H9 (cell line): ENCODE data around the gene ANK3. TPM values are rescaled to one million over a fixed set of nuclear protein-coding genes. Genes with fewer than 3 reads are reported as not detected.

Experiments used
- DNase-seq: peaks from one replicate; pipeline ENCODE4 v3.0.0-alpha.2; 2017
- H2AFZ ChIP-seq: one replicate; pipeline ENCODE4 v1.6.1; 2013; ENCODE audit warnings: mild to moderate bottlenecking, low read length, control low read depth, moderate library complexity
- H2AK5ac ChIP-seq: 2 replicates; pipeline ENCODE4 v1.6.1; 2013; ENCODE audit warnings: low read length, control low read depth, mixed read lengths; ENCODE audit not compliant: insufficient read length
- H2BK120ac ChIP-seq: one replicate; pipeline ENCODE4 v1.6.1; 2013; ENCODE audit warnings: low read depth, mild to moderate bottlenecking, low read length, control low read depth, inconsistent platforms; ENCODE audit not compliant: poor library complexity, severe bottlenecking
- H2BK12ac ChIP-seq: 2 replicates; pipeline ENCODE4 v1.6.1; 2013; ENCODE audit warnings: low read length, control low read depth, mixed read lengths, low read depth; ENCODE audit not compliant: insufficient read length
- H2BK15ac ChIP-seq: 2 replicates; pipeline ENCODE4 v1.6.1; 2013; ENCODE audit warnings: low read depth, low read length, control low read depth
- H2BK20ac ChIP-seq: one replicate; pipeline ENCODE4 v1.6.1; 2013; ENCODE audit warnings: low read depth, mild to moderate bottlenecking, low read length, control low read depth, inconsistent platforms; ENCODE audit not compliant: poor library complexity, severe bottlenecking
- H2BK5ac ChIP-seq: 2 replicates; pipeline ENCODE4 v1.6.1; 2013; ENCODE audit warnings: low read length, control low read depth, mixed read lengths; ENCODE audit not compliant: insufficient read length
- H3K14ac ChIP-seq: 2 replicates; pipeline ENCODE4 v1.6.1; 2013; ENCODE audit warnings: low read length, control low read depth; ENCODE audit not compliant: insufficient read depth
- H3K18ac ChIP-seq: 2 replicates; pipeline ENCODE4 v1.6.1; 2013; ENCODE audit warnings: low read depth, mild to moderate bottlenecking, mixed read lengths, low read length, control low read depth; ENCODE audit not compliant: insufficient read length
- H3K23ac ChIP-seq: 2 replicates; pipeline ENCODE4 v1.6.1; 2013; ENCODE audit warnings: low read length, control low read depth, mixed read lengths, low read depth; ENCODE audit not compliant: insufficient read length
- H3K23me2 ChIP-seq: 2 replicates; pipeline ENCODE4 v1.6.1; 2013; ENCODE audit warnings: low read depth, mild to moderate bottlenecking, mixed read lengths, low read length, control low read depth; ENCODE audit not compliant: insufficient read length, poor library complexity, severe bottlenecking
- H3K27ac ChIP-seq: 2 replicates; pipeline ENCODE4 v1.5.1; 2013; ENCODE audit warnings: low read length, control low read depth, mixed read lengths, low read depth; ENCODE audit not compliant: insufficient read length
- H3K27me3 ChIP-seq: 2 replicates; pipeline ENCODE4 v1.6.1; 2013; ENCODE audit warnings: low read length, control low read depth, inconsistent platforms; ENCODE audit not compliant: insufficient read depth
- H3K4ac ChIP-seq: 2 replicates; pipeline ENCODE4 v1.6.1; 2013; ENCODE audit warnings: low read depth, mild to moderate bottlenecking, control low read depth, inconsistent platforms, low read length, moderate library complexity
- H3K4me1 ChIP-seq: 2 replicates; pipeline ENCODE4 v1.6.1; 2013; ENCODE audit warnings: low read length, control low read depth, inconsistent platforms; ENCODE audit not compliant: insufficient read depth
- H3K4me2 ChIP-seq: 2 replicates; pipeline ENCODE4 v1.6.1; 2013; ENCODE audit warnings: low read length, control low read depth, mixed read lengths; ENCODE audit not compliant: insufficient read length, insufficient read depth
- H3K56ac ChIP-seq: 2 replicates; pipeline ENCODE4 v1.6.1; 2013; ENCODE audit warnings: low read depth, mild to moderate bottlenecking, mixed read lengths, low read length, control low read depth; ENCODE audit not compliant: insufficient read length
- H3K79me1 ChIP-seq: 2 replicates; pipeline ENCODE4 v1.6.1; 2013; ENCODE audit warnings: low read depth, mild to moderate bottlenecking, moderate library complexity, low read length, control low read depth, inconsistent platforms; ENCODE audit not compliant: insufficient read depth, poor library complexity, severe bottlenecking
- H3K79me2 ChIP-seq: 2 replicates; pipeline ENCODE4 v1.6.1; 2013; ENCODE audit warnings: low read length, control low read depth, inconsistent platforms; ENCODE audit not compliant: insufficient read depth
- H3K9ac ChIP-seq: 2 replicates; pipeline ENCODE4 v1.6.1; 2013; ENCODE audit warnings: low read length, control low read depth, mixed read lengths; ENCODE audit not compliant: insufficient read length; ENCODE audit errors: extremely low read depth
- H3K9me3 ChIP-seq: one replicate; pipeline ENCODE4 v1.6.1; 2013; ENCODE audit warnings: low read depth, low read length, inconsistent platforms; ENCODE audit not compliant: control insufficient read depth
- H3T11ph ChIP-seq: one replicate; pipeline ENCODE4 v1.6.1; 2013; ENCODE audit warnings: mild to moderate bottlenecking, low read length, control low read depth, inconsistent platforms
- H4K20me1 ChIP-seq: one replicate; pipeline ENCODE4 v1.6.1; 2013; ENCODE audit not compliant: control insufficient read depth, insufficient read length, insufficient read depth
- H4K5ac ChIP-seq: 2 replicates; pipeline ENCODE4 v1.6.1; 2013; ENCODE audit warnings: low read depth, mild to moderate bottlenecking, mixed read lengths, low read length, control low read depth; ENCODE audit not compliant: insufficient read length
- H4K8ac ChIP-seq: replicated peaks from 2 replicates; pipeline ENCODE4 v1.6.1; 2013; ENCODE audit warnings: low read length, control low read depth, mixed read lengths, low read depth; ENCODE audit not compliant: insufficient read length
- H4K91ac ChIP-seq: 2 replicates; pipeline ENCODE4 v1.6.1; 2013; ENCODE audit warnings: low read depth, mild to moderate bottlenecking, moderate library complexity, mixed read lengths, low read length, control low read depth; ENCODE audit not compliant: insufficient read length
- H3K27ac Mint-ChIP-seq, 3 experiments: 2 replicates in 2 of 3; 3 replicates in 1 of 3; pipeline ENCODE4 v1.8.0; 2020 to 2021; ENCODE audit warnings: mixed read lengths in 3 of 3, mild to moderate bottlenecking in 1 of 3, moderate library complexity in 1 of 3
- H3K27me3 Mint-ChIP-seq: 2 replicates; pipeline ENCODE4 v1.8.0; 2021; ENCODE audit warnings: low read depth, mild to moderate bottlenecking, moderate library complexity, mixed read lengths
- H3K36me3 Mint-ChIP-seq, 3 experiments: 2 replicates in 2 of 3; 3 replicates in 1 of 3; pipeline ENCODE4 v1.8.0; 2020 to 2021; ENCODE audit warnings: low read depth in 3 of 3, mixed read lengths in 3 of 3; ENCODE audit not compliant: insufficient read depth in 1 of 3
- H3K4me1 Mint-ChIP-seq, 2 experiments: 2 replicates each; pipeline ENCODE4 v1.8.0; 2020; ENCODE audit warnings: mixed read lengths in 2 of 2
- H3K4me3 Mint-ChIP-seq, 2 experiments: 2 replicates in 1 of 2; 3 replicates in 1 of 2; pipeline ENCODE4 v1.8.0; 2020 to 2021; ENCODE audit warnings: mild to moderate bottlenecking in 2 of 2, mixed read lengths in 2 of 2, moderate library complexity in 1 of 2
- H3K9me3 Mint-ChIP-seq, 2 experiments: 2 replicates in 1 of 2; 3 replicates in 1 of 2; pipeline ENCODE4 v1.8.0; 2020; ENCODE audit warnings: mild to moderate bottlenecking in 2 of 2, mixed read lengths in 2 of 2, moderate library complexity in 1 of 2
- WGBS: extraction: QIAGEN DNeasy Blood & Tissue Kit; methylation state at CpG from one replicate; pipeline ENCODE4 v1.1.7; 2013; ENCODE audit warnings: missing lambda C conversion rate, low lambda C conversion rate, mixed read lengths; ENCODE audit not compliant: insufficient read length; ENCODE audit errors: extremely low coverage; 5-methylcytosine and 5-hydroxymethylcytosine counted together
- total RNA-seq: library from RNA; stranded (reverse); gene quantifications from 2 replicates; pipeline ENCODE4 v1.2.1, GENCODE V29; 2021
- TF ChIP-seq, protein P1 (sequence below): fragments of 200-600 bp; sonication (generic); conservative IDR thresholded peaks from 3 replicates; pipeline ENCODE4 v1.8.0; 2021; ENCODE audit warnings: antibody characterized with exemption, mild to moderate bottlenecking

The ANK3 gene
- total RNA-seq, 1 experiment from 2014 or later: 59.6 TPM

DNA sequence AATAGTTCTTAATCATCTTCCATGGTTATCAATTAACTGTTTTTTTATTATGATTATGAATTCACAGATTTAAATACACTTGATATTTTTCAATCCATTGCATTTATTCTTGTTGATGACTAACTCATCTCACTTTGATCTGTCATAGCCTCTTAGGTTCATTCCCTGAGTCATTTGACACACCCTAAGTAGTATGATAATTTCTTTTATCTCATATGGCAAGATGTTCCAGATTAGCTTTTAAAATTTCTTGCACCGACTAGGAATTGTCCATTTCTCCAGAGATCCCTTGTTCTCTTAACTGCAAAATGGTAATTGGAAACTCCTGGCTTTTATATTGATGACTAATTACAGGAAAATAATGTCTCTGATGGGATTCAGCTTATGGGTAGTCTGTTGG lies 395.7 kb downstream of the ANK3 start:
- Mint-ChIP-seq H3K27me3 (no peaks in the 10 kb centered on the region), H3K4me1 (peaks cover 12 to 17% of the 10 kb centered on the region in 2 experiments), H3K9me3 (peaks cover 2% of the 10 kb centered on the region in 2 experiments; a peak in 2 of 5 replicates), H3K4me3 (no peak overlapping the region), H3K27ac (no peak overlapping the region), H3K36me3 (peaks cover under 1 to 10% (median 2%) of the 10 kb centered on the region in 3 experiments; a peak in 4 of 7 replicates)
- H3K4ac ChIP-seq: no peak overlapping the region
- TF ChIP-seq, protein P1, sequence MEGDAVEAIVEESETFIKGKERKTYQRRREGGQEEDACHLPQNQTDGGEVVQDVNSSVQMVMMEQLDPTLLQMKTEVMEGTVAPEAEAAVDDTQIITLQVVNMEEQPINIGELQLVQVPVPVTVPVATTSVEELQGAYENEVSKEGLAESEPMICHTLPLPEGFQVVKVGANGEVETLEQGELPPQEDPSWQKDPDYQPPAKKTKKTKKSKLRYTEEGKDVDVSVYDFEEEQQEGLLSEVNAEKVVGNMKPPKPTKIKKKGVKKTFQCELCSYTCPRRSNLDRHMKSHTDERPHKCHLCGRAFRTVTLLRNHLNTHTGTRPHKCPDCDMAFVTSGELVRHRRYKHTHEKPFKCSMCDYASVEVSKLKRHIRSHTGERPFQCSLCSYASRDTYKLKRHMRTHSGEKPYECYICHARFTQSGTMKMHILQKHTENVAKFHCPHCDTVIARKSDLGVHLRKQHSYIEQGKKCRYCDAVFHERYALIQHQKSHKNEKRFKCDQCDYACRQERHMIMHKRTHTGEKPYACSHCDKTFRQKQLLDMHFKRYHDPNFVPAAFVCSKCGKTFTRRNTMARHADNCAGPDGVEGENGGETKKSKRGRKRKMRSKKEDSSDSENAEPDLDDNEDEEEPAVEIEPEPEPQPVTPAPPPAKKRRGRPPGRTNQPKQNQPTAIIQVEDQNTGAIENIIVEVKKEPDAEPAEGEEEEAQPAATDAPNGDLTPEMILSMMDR: no peak
- WGBS: no CpG with 5 or more reads among the region's 1 CpG
- H2BK120ac ChIP-seq: no peak overlapping the region
- no peak overlapping the region for H3T11ph ChIP-seq
- no peak overlapping the region for H2BK15ac ChIP-seq
- no peak overlapping the region for H2AFZ ChIP-seq
- H3K9me3 ChIP-seq: no peaks in the 10 kb centered on the region
- no peak overlapping the region for H2BK20ac ChIP-seq
- no peaks in the 10 kb centered on the region for H3K79me1 ChIP-seq
- H3K9ac ChIP-seq: no peak overlapping the region
- no peak overlapping the region for H3K23ac ChIP-seq
- H4K91ac ChIP-seq: no peak overlapping the region
- H2BK12ac ChIP-seq: no peak overlapping the region
- H3K14ac ChIP-seq: no peak overlapping the region
- H4K5ac ChIP-seq: no peak overlapping the region
- no peak overlapping the region for H4K8ac ChIP-seq
- H3K27me3 ChIP-seq: no peaks in the 10 kb centered on the region
- H2AK5ac ChIP-seq: no peak overlapping the region
- H3K56ac ChIP-seq: no peak overlapping the region
- H3K27ac ChIP-seq: no peak overlapping the region
- DNase-seq: no peak
- H3K4me1 ChIP-seq: peaks cover 5% of the 10 kb centered on the region; the same call in 1 of the 2 replicates
- no peaks in the 10 kb centered on the region for H3K79me2 ChIP-seq
- no peak overlapping the region for H3K4me2 ChIP-seq
- no peak overlapping the region for H2BK5ac ChIP-seq
- no peaks in the 10 kb centered on the region for H4K20me1 ChIP-seq
- no peak overlapping the region for H3K18ac ChIP-seq
- no peaks in the 10 kb centered on the region for H3K23me2 ChIP-seq
